ENCODE data around the gene IGF2BP2. TPM values are rescaled to one million over a fixed set of nuclear protein-coding genes. Genes with fewer than 3 reads are reported as not detected.

The IGF2BP2 gene
- total RNA-seq, 2 donors from 2014 or later: 2.6 to 2.7 TPM

DNA sequence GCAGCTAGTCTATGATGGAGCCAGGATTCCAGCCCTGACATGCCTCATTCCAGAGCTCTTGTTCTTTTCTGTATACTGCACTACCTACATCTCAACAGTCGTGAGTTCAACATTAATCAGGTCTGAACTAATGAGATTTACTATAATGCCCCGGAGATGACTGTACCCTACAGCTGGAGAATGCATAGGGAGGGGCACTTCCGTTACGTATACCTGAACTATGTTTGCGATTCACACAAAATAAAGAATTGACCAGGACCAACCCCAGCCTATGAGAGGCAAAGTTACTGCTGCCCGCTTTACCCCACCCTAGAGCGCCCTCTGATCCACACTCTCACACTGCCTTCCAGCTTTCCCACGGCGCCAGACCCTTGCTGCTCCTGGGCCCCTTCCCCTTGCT, 97.0 kb downstream of the IGF2BP2 start:
- no peak overlapping the region for H3K27ac ChIP-seq
- H3K4me3 ChIP-seq: no peak overlapping the region
- no peaks in the 10 kb centered on the region for H3K9me3 ChIP-seq
- TF ChIP-seq, protein P1, sequence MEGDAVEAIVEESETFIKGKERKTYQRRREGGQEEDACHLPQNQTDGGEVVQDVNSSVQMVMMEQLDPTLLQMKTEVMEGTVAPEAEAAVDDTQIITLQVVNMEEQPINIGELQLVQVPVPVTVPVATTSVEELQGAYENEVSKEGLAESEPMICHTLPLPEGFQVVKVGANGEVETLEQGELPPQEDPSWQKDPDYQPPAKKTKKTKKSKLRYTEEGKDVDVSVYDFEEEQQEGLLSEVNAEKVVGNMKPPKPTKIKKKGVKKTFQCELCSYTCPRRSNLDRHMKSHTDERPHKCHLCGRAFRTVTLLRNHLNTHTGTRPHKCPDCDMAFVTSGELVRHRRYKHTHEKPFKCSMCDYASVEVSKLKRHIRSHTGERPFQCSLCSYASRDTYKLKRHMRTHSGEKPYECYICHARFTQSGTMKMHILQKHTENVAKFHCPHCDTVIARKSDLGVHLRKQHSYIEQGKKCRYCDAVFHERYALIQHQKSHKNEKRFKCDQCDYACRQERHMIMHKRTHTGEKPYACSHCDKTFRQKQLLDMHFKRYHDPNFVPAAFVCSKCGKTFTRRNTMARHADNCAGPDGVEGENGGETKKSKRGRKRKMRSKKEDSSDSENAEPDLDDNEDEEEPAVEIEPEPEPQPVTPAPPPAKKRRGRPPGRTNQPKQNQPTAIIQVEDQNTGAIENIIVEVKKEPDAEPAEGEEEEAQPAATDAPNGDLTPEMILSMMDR (IDR thresholded peaks at IDR 0.05): no peak
- H3K36me3 ChIP-seq: no peaks in the 10 kb centered on the region
- H3K4me1 ChIP-seq (ENCODE audit: control insufficient read depth in 1 of 2, low read depth in 2 of 2): no peaks in the 10 kb centered on the region
- ATAC-seq (ENCODE audit: insufficient number of reproducible peaks, low FRiP score, low read depth) (no peak), DNase-seq (ENCODE audit: low spot score) (no peak)
- H3K27me3 ChIP-seq (replicated peaks; ENCODE audit: insufficient read depth): no peaks in the 10 kb centered on the region

DNA sequence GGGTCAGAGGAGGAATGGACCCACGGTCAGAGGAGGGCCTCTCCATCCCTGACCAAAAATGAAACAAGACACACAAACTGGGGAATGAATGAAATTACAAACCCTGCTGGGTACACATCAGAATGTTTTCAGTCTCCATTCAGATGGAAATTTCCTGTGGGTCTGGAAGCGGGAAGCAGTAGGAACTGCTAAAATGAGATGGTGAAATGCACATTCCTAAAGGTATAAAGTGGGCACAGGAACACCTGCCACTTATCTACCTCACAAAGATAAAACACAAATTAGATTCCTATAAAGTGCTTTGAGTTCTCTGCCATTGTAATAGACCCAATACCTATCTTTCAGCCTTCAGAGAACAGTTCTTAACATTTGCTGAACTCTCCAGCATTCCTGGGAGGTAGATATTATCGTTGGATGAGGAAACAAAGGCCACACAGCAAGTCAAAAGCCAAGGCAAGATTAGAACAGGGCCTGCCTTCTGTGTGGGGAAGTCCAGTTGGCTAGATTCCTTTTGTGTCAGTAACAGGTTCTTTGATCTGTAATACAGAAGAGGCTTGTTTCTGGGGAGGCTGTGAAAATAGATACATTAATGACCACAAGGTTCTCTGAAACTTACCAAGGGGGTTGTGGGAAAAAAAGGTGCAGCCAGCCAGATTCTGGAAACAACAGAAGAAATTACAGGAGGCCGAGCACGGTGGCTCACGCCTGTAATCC, 98.4 kb downstream of the IGF2BP2 start:
- H3K27me3 ChIP-seq (replicated peaks; ENCODE audit: insufficient read depth): no peaks in the 10 kb centered on the region
- H3K4me1 ChIP-seq (ENCODE audit: control insufficient read depth in 1 of 2, low read depth in 2 of 2): no peaks in the 10 kb centered on the region
- H3K4me3 ChIP-seq: no peak overlapping the region
- H3K36me3 ChIP-seq: no peaks in the 10 kb centered on the region
- no peaks in the 10 kb centered on the region for H3K9me3 ChIP-seq
- no peak overlapping the region for H3K27ac ChIP-seq
- TF ChIP-seq, protein P1 (IDR thresholded peaks at IDR 0.05): no peak
- no peak for DNase-seq (ENCODE audit: low spot score)
- no peak for ATAC-seq (ENCODE audit: insufficient number of reproducible peaks, low FRiP score, low read depth)

DNA sequence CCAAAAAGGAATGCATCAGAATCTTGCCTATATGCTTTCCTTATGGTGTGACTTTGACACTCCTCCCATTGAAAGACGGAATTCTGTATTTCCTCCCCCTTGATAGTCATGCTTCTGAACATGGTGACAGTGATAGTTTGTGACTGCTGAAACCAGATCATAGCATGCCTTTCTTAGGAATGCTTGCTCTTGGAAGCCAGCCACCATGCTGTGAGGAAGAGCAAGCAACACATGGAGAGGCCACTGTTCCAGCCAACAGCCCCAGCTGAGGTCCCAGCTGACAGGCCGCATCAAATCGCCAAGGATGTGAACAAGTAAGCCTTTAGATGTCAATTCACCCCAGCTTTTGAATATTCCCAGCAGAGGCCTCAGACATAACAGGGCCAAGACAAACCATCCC, 100.1 kb downstream of the IGF2BP2 start:
- H3K27me3 ChIP-seq (replicated peaks; ENCODE audit: insufficient read depth): no peaks in the 10 kb centered on the region
- H3K36me3 ChIP-seq: no peaks in the 10 kb centered on the region
- no peak overlapping the region for H3K27ac ChIP-seq
- H3K9me3 ChIP-seq: no peaks in the 10 kb centered on the region
- H3K4me3 ChIP-seq: no peak overlapping the region
- DNase-seq (ENCODE audit: low spot score): no peak
- no peaks in the 10 kb centered on the region for H3K4me1 ChIP-seq (ENCODE audit: control insufficient read depth in 1 of 2, low read depth in 2 of 2)
- no peak for ATAC-seq (ENCODE audit: insufficient number of reproducible peaks, low FRiP score, low read depth)
- TF ChIP-seq, protein P1 (IDR thresholded peaks at IDR 0.05): no peak

DNA sequence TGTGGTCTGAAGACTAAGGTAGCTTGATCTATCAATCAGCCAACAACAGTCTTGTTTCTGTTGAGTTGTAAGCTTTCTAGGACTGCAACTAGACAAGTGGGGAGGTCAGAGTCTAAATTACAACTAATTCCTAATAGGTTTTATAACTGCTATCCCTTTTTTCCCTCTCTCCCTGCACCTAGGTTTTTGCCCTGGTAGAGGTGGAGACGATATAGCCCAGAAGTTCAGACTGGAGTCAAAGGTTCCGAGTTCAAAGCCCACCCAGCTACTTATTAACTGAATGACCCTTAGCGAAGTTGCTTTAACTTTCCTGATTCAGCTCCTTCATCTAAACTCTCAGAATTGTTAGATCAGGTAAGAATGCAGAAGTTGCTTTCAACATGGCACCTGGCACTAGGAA, 100.6 kb downstream of the IGF2BP2 start:
- no peak overlapping the region for H3K27ac ChIP-seq
- TF ChIP-seq, protein P1 (IDR thresholded peaks at IDR 0.05): no peak
- no peaks in the 10 kb centered on the region for H3K36me3 ChIP-seq
- DNase-seq (ENCODE audit: low spot score) (no peak), ATAC-seq (ENCODE audit: insufficient number of reproducible peaks, low FRiP score, low read depth) (no peak)
- no peaks in the 10 kb centered on the region for H3K9me3 ChIP-seq
- H3K4me1 ChIP-seq (ENCODE audit: control insufficient read depth in 1 of 2, low read depth in 2 of 2): no peaks in the 10 kb centered on the region
- H3K4me3 ChIP-seq: no peak overlapping the region
- H3K27me3 ChIP-seq (replicated peaks; ENCODE audit: insufficient read depth): no peaks in the 10 kb centered on the region

DNA sequence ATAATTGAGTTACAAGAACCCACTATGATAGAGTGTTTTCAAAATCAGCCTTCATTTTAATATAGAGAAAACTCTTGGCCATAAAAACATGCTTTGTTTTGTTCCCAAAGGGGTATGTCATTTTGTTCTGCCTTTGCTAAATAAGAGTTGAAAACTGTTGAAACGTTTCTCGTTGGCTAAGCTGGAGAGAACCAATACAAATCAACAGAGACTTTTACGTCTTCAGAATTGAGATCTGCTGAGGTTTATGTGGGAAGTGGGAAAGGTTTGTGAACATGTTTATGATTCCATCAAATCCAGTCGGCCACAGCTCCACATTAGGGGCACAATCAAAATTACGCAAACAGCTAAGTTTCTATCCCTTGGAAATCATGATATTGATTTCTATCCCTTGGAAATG, 102.0 kb downstream of the IGF2BP2 start:
- Histone ChIP-seq H3K27me3 (replicated peaks; ENCODE audit: insufficient read depth) (no peaks in the 10 kb centered on the region), H3K4me3 (no peak overlapping the region), H3K36me3 (no peaks in the 10 kb centered on the region), H3K9me3 (no peaks in the 10 kb centered on the region), H3K27ac (no peak overlapping the region), H3K4me1 (ENCODE audit: control insufficient read depth in 1 of 2, low read depth in 2 of 2) (no peaks in the 10 kb centered on the region)
- DNase-seq (ENCODE audit: low spot score) (no peak), ATAC-seq (ENCODE audit: insufficient number of reproducible peaks, low FRiP score, low read depth) (no peak)
- TF ChIP-seq, protein P1 (IDR thresholded peaks at IDR 0.05): no peak

Measured in thoracic aorta (tissue), 2 donors.